MM.1S (cell line): ENCODE data around the gene ANXA11.

ENCODE experiments used
- EZH2 ChIP-seq: fragments of 300-600 bp; sonication (generic); optimal IDR thresholded peaks from 2 replicates; pipeline ENCODE3; 2017; ENCODE audit warnings: low read depth, mild to moderate bottlenecking, antibody characterized with exemption, low read length, mixed read lengths
- EZH2phosphoT487 ChIP-seq: fragments of 300-600 bp; sonication (generic); IDR thresholded peaks from 2 replicates; pipeline ENCODE4 v1.6.1; 2018; ENCODE audit warnings: antibody characterized with exemption, low read length
- TF ChIP-seq, protein P1 (sequence below): fragments of 300-600 bp; sonication (generic); IDR thresholded peaks from 2 replicates; pipeline ENCODE4 v1.5.1; 2016; ENCODE audit warnings: antibody characterized with exemption, low read length, mixed read lengths

DNA sequence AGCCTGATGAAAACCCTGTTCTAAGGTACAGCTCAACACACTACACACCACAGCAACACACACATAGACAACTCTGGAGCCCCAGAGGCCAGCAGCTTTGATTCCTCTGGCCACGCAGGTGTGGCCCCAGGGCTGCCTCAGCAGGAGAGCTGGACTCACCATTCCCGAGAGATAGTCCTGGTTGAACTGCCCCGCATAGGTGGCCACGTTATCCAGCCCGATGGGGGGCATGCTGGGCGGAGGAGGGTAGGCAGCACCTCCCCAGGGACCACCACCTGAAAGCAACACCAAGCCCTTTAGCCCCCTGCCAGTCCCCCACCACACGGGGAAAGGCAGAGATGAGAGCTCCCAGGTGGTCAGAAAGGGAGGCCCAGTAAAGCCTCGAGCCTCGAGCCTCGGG is 34.7 kb downstream of the ANXA11 start:
- TF ChIP-seq, protein P1, sequence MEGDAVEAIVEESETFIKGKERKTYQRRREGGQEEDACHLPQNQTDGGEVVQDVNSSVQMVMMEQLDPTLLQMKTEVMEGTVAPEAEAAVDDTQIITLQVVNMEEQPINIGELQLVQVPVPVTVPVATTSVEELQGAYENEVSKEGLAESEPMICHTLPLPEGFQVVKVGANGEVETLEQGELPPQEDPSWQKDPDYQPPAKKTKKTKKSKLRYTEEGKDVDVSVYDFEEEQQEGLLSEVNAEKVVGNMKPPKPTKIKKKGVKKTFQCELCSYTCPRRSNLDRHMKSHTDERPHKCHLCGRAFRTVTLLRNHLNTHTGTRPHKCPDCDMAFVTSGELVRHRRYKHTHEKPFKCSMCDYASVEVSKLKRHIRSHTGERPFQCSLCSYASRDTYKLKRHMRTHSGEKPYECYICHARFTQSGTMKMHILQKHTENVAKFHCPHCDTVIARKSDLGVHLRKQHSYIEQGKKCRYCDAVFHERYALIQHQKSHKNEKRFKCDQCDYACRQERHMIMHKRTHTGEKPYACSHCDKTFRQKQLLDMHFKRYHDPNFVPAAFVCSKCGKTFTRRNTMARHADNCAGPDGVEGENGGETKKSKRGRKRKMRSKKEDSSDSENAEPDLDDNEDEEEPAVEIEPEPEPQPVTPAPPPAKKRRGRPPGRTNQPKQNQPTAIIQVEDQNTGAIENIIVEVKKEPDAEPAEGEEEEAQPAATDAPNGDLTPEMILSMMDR = no peak
- TF ChIP-seq EZH2phosphoT487 (no peak), EZH2 (no peak)
